H9 (cell line): ENCODE results near the gene RAB40C. TPM values are rescaled to one million over a fixed set of nuclear protein-coding genes. Genes with fewer than 3 reads are reported as not detected.

ENCODE experiments used
- DNase-seq: peaks from one replicate; pipeline ENCODE4 v3.0.0-alpha.2; 2017
- H2AFZ ChIP-seq: one replicate; pipeline ENCODE4 v1.6.1; 2013; ENCODE audit warnings: mild to moderate bottlenecking, low read length, control low read depth, moderate library complexity
- H2AK5ac ChIP-seq: 2 replicates; pipeline ENCODE4 v1.6.1; 2013; ENCODE audit warnings: low read length, control low read depth, mixed read lengths; ENCODE audit not compliant: insufficient read length
- H2BK120ac ChIP-seq: one replicate; pipeline ENCODE4 v1.6.1; 2013; ENCODE audit warnings: low read depth, mild to moderate bottlenecking, low read length, control low read depth, inconsistent platforms; ENCODE audit not compliant: poor library complexity, severe bottlenecking
- H2BK12ac ChIP-seq: 2 replicates; pipeline ENCODE4 v1.6.1; 2013; ENCODE audit warnings: low read length, control low read depth, mixed read lengths, low read depth; ENCODE audit not compliant: insufficient read length
- H2BK15ac ChIP-seq: 2 replicates; pipeline ENCODE4 v1.6.1; 2013; ENCODE audit warnings: low read depth, low read length, control low read depth
- H2BK20ac ChIP-seq: one replicate; pipeline ENCODE4 v1.6.1; 2013; ENCODE audit warnings: low read depth, mild to moderate bottlenecking, low read length, control low read depth, inconsistent platforms; ENCODE audit not compliant: poor library complexity, severe bottlenecking
- H2BK5ac ChIP-seq: 2 replicates; pipeline ENCODE4 v1.6.1; 2013; ENCODE audit warnings: low read length, control low read depth, mixed read lengths; ENCODE audit not compliant: insufficient read length
- H3K14ac ChIP-seq: 2 replicates; pipeline ENCODE4 v1.6.1; 2013; ENCODE audit warnings: low read length, control low read depth; ENCODE audit not compliant: insufficient read depth
- H3K18ac ChIP-seq: 2 replicates; pipeline ENCODE4 v1.6.1; 2013; ENCODE audit warnings: low read depth, mild to moderate bottlenecking, mixed read lengths, low read length, control low read depth; ENCODE audit not compliant: insufficient read length
- H3K23ac ChIP-seq: 2 replicates; pipeline ENCODE4 v1.6.1; 2013; ENCODE audit warnings: low read length, control low read depth, mixed read lengths, low read depth; ENCODE audit not compliant: insufficient read length
- H3K23me2 ChIP-seq: 2 replicates; pipeline ENCODE4 v1.6.1; 2013; ENCODE audit warnings: low read depth, mild to moderate bottlenecking, mixed read lengths, low read length, control low read depth; ENCODE audit not compliant: insufficient read length, poor library complexity, severe bottlenecking
- H3K27ac ChIP-seq: 2 replicates; pipeline ENCODE4 v1.5.1; 2013; ENCODE audit warnings: low read length, control low read depth, mixed read lengths, low read depth; ENCODE audit not compliant: insufficient read length
- H3K27me3 ChIP-seq: 2 replicates; pipeline ENCODE4 v1.6.1; 2013; ENCODE audit warnings: low read length, control low read depth, inconsistent platforms; ENCODE audit not compliant: insufficient read depth
- H3K4ac ChIP-seq: 2 replicates; pipeline ENCODE4 v1.6.1; 2013; ENCODE audit warnings: low read depth, mild to moderate bottlenecking, control low read depth, inconsistent platforms, low read length, moderate library complexity
- H3K4me1 ChIP-seq: 2 replicates; pipeline ENCODE4 v1.6.1; 2013; ENCODE audit warnings: low read length, control low read depth, inconsistent platforms; ENCODE audit not compliant: insufficient read depth
- H3K4me2 ChIP-seq: 2 replicates; pipeline ENCODE4 v1.6.1; 2013; ENCODE audit warnings: low read length, control low read depth, mixed read lengths; ENCODE audit not compliant: insufficient read length, insufficient read depth
- H3K56ac ChIP-seq: 2 replicates; pipeline ENCODE4 v1.6.1; 2013; ENCODE audit warnings: low read depth, mild to moderate bottlenecking, mixed read lengths, low read length, control low read depth; ENCODE audit not compliant: insufficient read length
- H3K79me1 ChIP-seq: 2 replicates; pipeline ENCODE4 v1.6.1; 2013; ENCODE audit warnings: low read depth, mild to moderate bottlenecking, moderate library complexity, low read length, control low read depth, inconsistent platforms; ENCODE audit not compliant: insufficient read depth, poor library complexity, severe bottlenecking
- H3K79me2 ChIP-seq: 2 replicates; pipeline ENCODE4 v1.6.1; 2013; ENCODE audit warnings: low read length, control low read depth, inconsistent platforms; ENCODE audit not compliant: insufficient read depth
- H3K9ac ChIP-seq: 2 replicates; pipeline ENCODE4 v1.6.1; 2013; ENCODE audit warnings: low read length, control low read depth, mixed read lengths; ENCODE audit not compliant: insufficient read length; ENCODE audit errors: extremely low read depth
- H3K9me3 ChIP-seq: one replicate; pipeline ENCODE4 v1.6.1; 2013; ENCODE audit warnings: low read depth, low read length, inconsistent platforms; ENCODE audit not compliant: control insufficient read depth
- H3T11ph ChIP-seq: one replicate; pipeline ENCODE4 v1.6.1; 2013; ENCODE audit warnings: mild to moderate bottlenecking, low read length, control low read depth, inconsistent platforms
- H4K20me1 ChIP-seq: one replicate; pipeline ENCODE4 v1.6.1; 2013; ENCODE audit not compliant: control insufficient read depth, insufficient read length, insufficient read depth
- H4K5ac ChIP-seq: 2 replicates; pipeline ENCODE4 v1.6.1; 2013; ENCODE audit warnings: low read depth, mild to moderate bottlenecking, mixed read lengths, low read length, control low read depth; ENCODE audit not compliant: insufficient read length
- H4K8ac ChIP-seq: replicated peaks from 2 replicates; pipeline ENCODE4 v1.6.1; 2013; ENCODE audit warnings: low read length, control low read depth, mixed read lengths, low read depth; ENCODE audit not compliant: insufficient read length
- H4K91ac ChIP-seq: 2 replicates; pipeline ENCODE4 v1.6.1; 2013; ENCODE audit warnings: low read depth, mild to moderate bottlenecking, moderate library complexity, mixed read lengths, low read length, control low read depth; ENCODE audit not compliant: insufficient read length
- H3K27ac Mint-ChIP-seq, 3 experiments: 2 replicates in 2 of 3; 3 replicates in 1 of 3; pipeline ENCODE4 v1.8.0; 2020 to 2021; ENCODE audit warnings: mixed read lengths in 3 of 3, mild to moderate bottlenecking in 1 of 3, moderate library complexity in 1 of 3
- H3K27me3 Mint-ChIP-seq: 2 replicates; pipeline ENCODE4 v1.8.0; 2021; ENCODE audit warnings: low read depth, mild to moderate bottlenecking, moderate library complexity, mixed read lengths
- H3K36me3 Mint-ChIP-seq, 3 experiments: 2 replicates in 2 of 3; 3 replicates in 1 of 3; pipeline ENCODE4 v1.8.0; 2020 to 2021; ENCODE audit warnings: low read depth in 3 of 3, mixed read lengths in 3 of 3; ENCODE audit not compliant: insufficient read depth in 1 of 3
- H3K4me1 Mint-ChIP-seq, 2 experiments: 2 replicates each; pipeline ENCODE4 v1.8.0; 2020; ENCODE audit warnings: mixed read lengths in 2 of 2
- H3K4me3 Mint-ChIP-seq, 2 experiments: 2 replicates in 1 of 2; 3 replicates in 1 of 2; pipeline ENCODE4 v1.8.0; 2020 to 2021; ENCODE audit warnings: mild to moderate bottlenecking in 2 of 2, mixed read lengths in 2 of 2, moderate library complexity in 1 of 2
- H3K9me3 Mint-ChIP-seq, 2 experiments: 2 replicates in 1 of 2; 3 replicates in 1 of 2; pipeline ENCODE4 v1.8.0; 2020; ENCODE audit warnings: mild to moderate bottlenecking in 2 of 2, mixed read lengths in 2 of 2, moderate library complexity in 1 of 2
- CTCF ChIP-seq: fragments of 200-600 bp; sonication (generic); conservative IDR thresholded peaks from 3 replicates; pipeline ENCODE4 v1.8.0; 2021; ENCODE audit warnings: antibody characterized with exemption, mild to moderate bottlenecking
- WGBS: extraction: QIAGEN DNeasy Blood & Tissue Kit; methylation state at CpG from one replicate; pipeline ENCODE4 v1.1.7; 2013; ENCODE audit warnings: missing lambda C conversion rate, low lambda C conversion rate, mixed read lengths; ENCODE audit not compliant: insufficient read length; ENCODE audit errors: extremely low coverage; 5-methylcytosine and 5-hydroxymethylcytosine counted together
- total RNA-seq: library from RNA; stranded (reverse); gene quantifications from 2 replicates; pipeline ENCODE4 v1.2.1, GENCODE V29; 2021

RAB40C gene
- total RNA-seq, 1 experiment from 2014 or later = 19.1 TPM

- H2AFZ ChIP-seq = no peak overlapping the region
- H3K18ac ChIP-seq = no peak overlapping the region
- H4K5ac ChIP-seq = no peak overlapping the region
- H2BK12ac ChIP-seq = no peak overlapping the region
- no peak overlapping the region for H3K56ac ChIP-seq
- no peak; the same call in 2 of the 3 replicates for TF ChIP-seq CTCF
- no peak overlapping the region for H2AK5ac ChIP-seq
- H2BK120ac ChIP-seq = no peak overlapping the region
- WGBS = no CpG with 5 or more reads among the region's 18 CpGs
- H4K8ac ChIP-seq = no peak overlapping the region
- no peak overlapping the region for H3K4me3 Mint-ChIP-seq
- H4K20me1 ChIP-seq = no peaks in the 10 kb centered on the region
- H3K23ac ChIP-seq = no peak overlapping the region
- no peak overlapping the region for H4K91ac ChIP-seq
- H2BK5ac ChIP-seq = no peak overlapping the region
- H3K79me2 ChIP-seq = no peaks in the 10 kb centered on the region
- peaks cover 7% of the 10 kb centered on the region; the same call in 1 of the 2 replicates for H3K27me3 ChIP-seq
- H3K9me3 ChIP-seq = no peaks in the 10 kb centered on the region
- no peak overlapping the region for H3K9ac ChIP-seq
- no peak overlapping the region for H2BK20ac ChIP-seq
- no peak overlapping the region for H3K27ac Mint-ChIP-seq
- H3K4me2 ChIP-seq = no peak overlapping the region
- peaks cover 4 to 14% of the 10 kb centered on the region in 2 experiments for H3K4me1 Mint-ChIP-seq
- no peaks in the 10 kb centered on the region for H3K79me1 ChIP-seq
- no peak for DNase-seq
- H2BK15ac ChIP-seq = no peak overlapping the region
- peaks cover 23% of the 10 kb centered on the region for H3K27me3 Mint-ChIP-seq
- H3K14ac ChIP-seq = no peak overlapping the region
- no peaks in the 10 kb centered on the region; a peak in 1 of 7 replicates for H3K36me3 Mint-ChIP-seq
- no peak overlapping the region for H3K4ac ChIP-seq
- no peaks in the 10 kb centered on the region for H3K9me3 Mint-ChIP-seq
- no peaks in the 10 kb centered on the region; the same call in 1 of the 2 replicates for H3K4me1 ChIP-seq
- no peak overlapping the region for H3K27ac ChIP-seq
- H3K23me2 ChIP-seq = no peaks in the 10 kb centered on the region
- no peak overlapping the region for H3T11ph ChIP-seq
These were observed 7.7 kb upstream of the RAB40C start for GRCh38 chr16:582218-582613.
